SW480 (cell line): ENCODE results near the gene LPP.
"Not testable (repeated sequence)": the region's sequence is repeated elsewhere in the genome, so short reads cannot be mapped to it uniquely, and the experiment has no call there.

Experiments
- DNase-seq: peaks from one replicate; pipeline ENCODE4 v3.0.0-alpha.2; 2016; ENCODE audit warnings: low spot score

LPP gene

GRCh38 chr3:188154014-188154808 lies at the start of gene LPP:
Gene LPP, plus strand, starts transcription at chr3:188154157. Its CDS starts 251,964 bp downstream, at chr3:188406121.
- DNase-seq, result peak; percentile 67

GRCh38 chr3:188106006-188106405 lies 48.0 kb upstream of the LPP start:
- no peak for DNase-seq

- no peak for DNase-seq
These were observed 47.5 kb upstream of the LPP start for GRCh38 chr3:188106454-188106853.

- no peak for DNase-seq
These were observed 46.8 kb upstream of the LPP start for GRCh38 chr3:188106887-188107830.

GRCh38 chr3:188108703-188109412 lies 45.1 kb upstream of the LPP start:
- no peak for DNase-seq

GRCh38 chr3:188111002-188111584 lies 42.9 kb upstream of the LPP start:
- DNase-seq, result no peak

- no peak for DNase-seq
These were observed 40.2 kb upstream of the LPP start for GRCh38 chr3:188113756-188114155.

GRCh38 chr3:188119846-188120245 lies 34.1 kb upstream of the LPP start:
- no peak for DNase-seq

GRCh38 chr3:188122571-188123169 lies 31.3 kb upstream of the LPP start:
- no peak for DNase-seq

- no peak for DNase-seq
These were observed 30.6 kb upstream of the LPP start for GRCh38 chr3:188123170-188123905.

- no peak for DNase-seq
These were observed 29.8 kb upstream of the LPP start for GRCh38 chr3:188124184-188124583.

GRCh38 chr3:188125076-188125475 lies 28.9 kb upstream of the LPP start:
- DNase-seq, result no peak

GRCh38 chr3:188126276-188126675 lies 27.7 kb upstream of the LPP start:
- DNase-seq, result no peak

- DNase-seq, result no peak
These were observed 27.0 kb upstream of the LPP start for GRCh38 chr3:188126934-188127333.

- no peak for DNase-seq
These were observed 25.1 kb upstream of the LPP start for GRCh38 chr3:188128905-188129304.

GRCh38 chr3:188131023-188131422 lies 22.9 kb upstream of the LPP start:
- not testable (repeated sequence) for DNase-seq

- DNase-seq, result no peak
These were observed 20.7 kb upstream of the LPP start for GRCh38 chr3:188133219-188133618.

GRCh38 chr3:188133646-188134045 lies 20.3 kb upstream of the LPP start:
- DNase-seq, result no peak

GRCh38 chr3:188134079-188134478 lies 19.9 kb upstream of the LPP start:
- DNase-seq, result no peak

- no peak for DNase-seq
These were observed 19.1 kb upstream of the LPP start for GRCh38 chr3:188134856-188135255.

GRCh38 chr3:188135271-188135670 lies 18.7 kb upstream of the LPP start:
- DNase-seq, result no peak
